Activated CD8-positive, alpha-beta memory T cell treated with anti-CD3 and anti-CD28 coated beads, Interleukin-2, amount 50 U/mL, for 24 hours (primary cell): Measurements from ENCODE around the gene YWHAE.
"Not testable (repeated sequence)": the region's sequence is repeated elsewhere in the genome, so short reads cannot be mapped to it uniquely, and the experiment has no call there.

Experiments used
- DNase-seq: peaks from one replicate; pipeline ENCODE4 v3.0.0-alpha.2; 2020; ENCODE audit errors: extremely low read depth

The YWHAE gene

DNA sequence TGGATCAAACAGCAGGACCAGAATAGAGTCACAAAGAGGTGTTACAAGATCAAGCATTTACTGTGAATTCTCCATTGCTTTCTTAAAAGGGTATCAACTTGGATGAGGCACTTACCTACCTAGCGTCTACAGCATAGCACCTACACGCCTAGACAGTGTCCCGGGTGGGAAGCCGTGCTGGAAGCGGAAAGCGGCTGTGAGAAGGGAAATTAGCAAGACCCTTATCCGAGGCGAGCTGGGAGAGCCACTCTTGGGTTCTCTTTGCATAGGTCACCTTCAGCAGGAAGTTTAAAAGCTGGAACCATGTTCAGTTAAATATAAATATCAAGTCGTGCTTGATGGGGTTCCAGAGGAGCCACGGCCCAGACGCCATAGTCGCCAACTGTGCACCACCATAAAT, 74.3 kb downstream of the YWHAE start:
- DNase-seq = no peak

DNA sequence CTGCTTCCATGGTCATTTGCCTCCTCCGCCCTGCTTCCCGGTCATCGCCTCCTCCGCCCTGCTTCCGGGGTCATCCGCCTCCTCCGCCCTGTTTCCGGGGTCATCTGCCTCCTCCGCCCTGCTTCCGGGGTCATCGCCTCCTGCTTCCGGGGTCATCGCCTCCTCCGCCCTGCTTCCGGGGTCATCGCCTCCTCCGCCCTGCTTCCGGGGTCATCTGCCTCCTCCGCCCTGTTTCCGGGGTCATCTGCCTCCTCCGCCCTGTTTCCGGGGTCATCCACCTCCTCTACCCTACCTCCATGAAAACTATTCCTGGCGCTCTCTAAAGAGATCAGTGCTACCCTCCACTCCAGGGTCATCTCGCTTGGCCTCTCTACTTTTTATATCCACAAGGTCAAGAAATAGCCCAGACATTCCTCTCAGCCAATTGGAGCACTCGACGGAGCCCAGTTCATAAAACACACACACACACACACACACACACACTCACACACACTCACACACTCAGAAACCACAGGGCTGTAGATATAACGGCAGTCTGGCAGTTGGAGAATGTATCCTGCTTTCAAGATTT, 75.7 kb downstream of the YWHAE start:
- DNase-seq = no peak

DNA sequence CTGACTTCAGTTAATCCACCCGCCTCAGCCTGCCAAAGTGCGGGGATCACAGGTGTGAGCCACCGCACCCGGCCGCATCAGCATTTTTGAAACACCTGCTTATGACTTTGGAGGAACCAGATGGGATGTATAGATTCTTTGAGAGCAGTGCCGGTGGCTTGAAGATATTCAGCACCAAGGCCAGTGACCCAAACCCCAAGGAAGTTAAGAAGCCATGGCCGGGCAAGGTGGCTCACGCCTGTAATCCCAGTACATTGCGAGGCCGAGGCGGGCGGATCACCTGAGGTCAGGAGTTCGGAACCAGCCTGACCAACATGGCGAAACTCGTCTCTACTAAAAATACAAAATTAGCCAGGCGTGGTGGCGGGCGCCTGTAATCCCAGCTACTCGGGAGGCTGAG, 76.7 kb downstream of the YWHAE start:
- no peak for DNase-seq

DNA sequence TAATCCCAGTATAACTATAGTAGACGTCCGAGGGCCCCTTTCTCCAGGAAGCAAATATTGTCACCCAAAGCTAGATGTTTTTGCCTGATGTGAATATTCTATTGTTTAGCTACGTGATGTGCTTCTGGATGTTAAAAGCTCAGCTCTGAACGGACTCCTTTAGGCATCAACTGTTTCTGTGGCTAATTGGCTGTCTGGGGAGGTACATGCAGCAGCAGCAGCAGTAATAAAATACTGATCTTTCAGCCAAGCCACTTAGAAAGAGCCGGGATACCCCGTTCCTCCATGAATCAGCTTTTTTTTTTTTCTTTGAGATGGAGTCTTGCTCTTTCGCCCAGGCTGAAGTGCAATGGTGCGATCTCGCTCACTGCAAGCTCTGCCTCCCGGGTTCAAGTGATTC, 77.5 kb downstream of the YWHAE start:
- no peak for DNase-seq

DNA sequence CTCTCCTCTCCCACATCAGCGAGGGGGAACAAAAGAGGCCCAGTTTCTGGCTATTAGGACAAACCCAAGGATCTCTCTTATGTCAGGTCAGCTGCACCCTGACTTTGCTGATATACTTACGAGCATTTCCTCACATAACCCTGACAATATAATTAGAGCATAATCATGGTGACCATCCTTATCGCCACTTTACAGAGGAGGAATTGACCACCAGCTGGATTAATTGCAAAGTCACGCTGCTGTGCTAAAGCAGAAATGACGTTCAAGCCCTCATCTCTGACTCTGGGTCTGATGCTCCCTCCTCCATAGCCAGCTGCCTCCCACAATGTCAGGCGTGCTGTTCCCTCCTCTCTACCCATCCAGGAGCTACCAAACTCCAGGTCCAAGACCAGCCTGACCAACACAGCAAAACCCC, 78.0 kb downstream of the YWHAE start:
- DNase-seq = no peak

DNA sequence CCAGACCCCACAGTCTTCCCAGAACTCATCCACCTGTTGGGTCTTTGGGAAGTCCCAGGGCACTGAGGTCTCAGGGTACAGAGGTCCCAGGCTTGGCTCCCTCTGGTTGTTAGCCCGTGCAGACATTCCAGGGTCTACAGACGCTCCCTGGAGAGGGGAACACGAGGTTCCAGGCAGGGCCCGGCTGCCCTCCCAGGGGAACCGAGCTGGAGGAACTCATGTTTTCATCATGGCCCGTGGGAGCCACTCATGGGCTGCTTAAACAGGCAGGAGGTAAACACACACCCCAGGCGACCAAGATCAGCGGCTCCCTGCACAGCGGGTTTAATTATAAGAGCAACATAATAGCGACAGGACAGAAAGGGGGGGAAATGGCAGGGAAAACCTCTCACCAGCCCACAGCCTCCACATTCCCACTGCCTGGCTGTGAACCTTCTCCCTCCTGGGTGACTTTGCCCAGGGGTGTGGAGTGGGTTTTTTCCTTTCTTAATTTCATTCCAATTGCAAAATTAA, 84.1 kb downstream of the YWHAE start:
- DNase-seq = no peak

DNA sequence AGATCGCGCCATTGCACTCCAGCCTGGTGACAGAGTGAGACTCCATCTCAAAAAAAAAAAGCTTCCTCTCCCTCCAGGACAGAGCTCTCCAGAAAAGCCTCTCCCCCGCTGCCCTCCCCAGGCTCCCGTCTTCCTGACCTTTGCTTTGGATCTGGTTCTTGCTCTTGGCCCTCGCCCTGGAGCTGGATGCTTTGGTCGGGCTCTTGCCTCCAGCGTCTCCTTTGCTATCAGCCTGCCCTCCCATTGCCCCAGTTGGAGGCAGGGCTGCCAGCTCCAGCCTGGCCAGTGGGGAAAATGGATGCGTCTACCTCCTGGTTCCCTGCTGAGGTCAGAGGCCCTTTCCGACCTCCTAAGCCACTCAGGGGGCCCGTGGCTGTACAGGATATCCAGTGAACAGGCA, 84.6 kb downstream of the YWHAE start:
- DNase-seq = no peak

DNA sequence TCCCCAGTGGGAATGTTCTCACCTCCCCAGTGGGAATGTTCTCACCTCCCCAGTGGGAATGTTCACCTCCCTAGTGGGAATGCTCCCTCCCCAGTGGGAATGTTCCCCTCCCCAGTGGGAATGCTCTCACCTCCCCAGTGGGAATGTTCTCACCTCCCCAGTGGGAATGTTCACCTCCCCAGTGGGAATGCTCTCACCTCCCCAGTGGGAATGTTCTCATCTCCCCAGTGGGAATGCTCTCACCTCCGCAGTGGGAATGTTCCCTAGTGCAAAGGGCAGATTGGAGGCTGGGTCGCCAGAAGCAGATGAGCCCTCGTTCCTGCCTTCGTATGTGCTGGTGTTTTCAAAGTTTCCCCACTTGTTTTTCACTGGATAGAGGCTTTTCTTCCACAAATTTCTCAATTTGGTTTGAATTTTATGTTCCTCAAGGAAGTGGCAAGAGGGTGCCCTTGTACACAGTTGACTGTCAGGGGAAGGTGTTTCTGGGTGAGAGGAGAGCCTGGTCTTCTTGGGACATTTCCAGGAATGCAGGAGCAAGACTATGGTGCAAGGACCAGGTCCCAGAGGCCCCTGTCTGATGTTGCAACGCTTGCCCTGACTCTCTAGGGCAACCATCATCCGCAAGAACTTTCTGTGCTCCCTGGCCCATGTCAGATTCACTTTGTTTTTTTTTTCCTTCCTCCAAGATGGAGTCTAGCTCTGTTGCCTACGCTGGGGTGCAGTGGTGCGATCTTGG, 86.6 kb downstream of the YWHAE start:
- DNase-seq = no peak

DNA sequence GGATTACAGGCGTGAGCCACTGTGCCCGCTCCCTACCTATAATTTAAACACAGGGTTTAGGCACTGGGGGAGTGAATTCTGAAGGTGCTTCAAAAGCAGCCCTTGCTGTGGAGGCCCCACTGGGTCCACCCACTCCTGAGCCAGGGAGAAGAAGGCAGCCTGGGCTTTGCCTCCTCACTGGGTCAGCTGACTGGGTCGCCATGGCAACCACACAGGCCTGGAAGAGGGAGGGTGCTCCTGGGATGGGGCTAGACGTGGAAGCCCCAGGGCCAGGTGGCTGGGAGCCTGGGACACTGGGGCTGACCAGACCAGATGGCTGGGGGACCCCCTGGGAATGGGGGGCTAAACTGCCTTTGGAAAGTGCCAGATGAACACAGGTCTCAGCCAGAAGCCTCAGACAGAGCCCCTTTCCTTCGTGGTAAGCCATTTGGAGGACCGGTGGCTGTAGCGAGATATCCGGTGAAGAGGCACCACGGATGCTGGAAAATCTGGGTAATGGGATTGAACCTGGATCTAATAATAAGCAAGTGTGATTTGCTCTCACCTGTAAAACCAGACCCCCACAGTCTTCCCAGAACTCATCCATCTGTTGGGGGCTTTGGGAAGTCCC, 87.7 kb downstream of the YWHAE start:
- DNase-seq = no peak

DNA sequence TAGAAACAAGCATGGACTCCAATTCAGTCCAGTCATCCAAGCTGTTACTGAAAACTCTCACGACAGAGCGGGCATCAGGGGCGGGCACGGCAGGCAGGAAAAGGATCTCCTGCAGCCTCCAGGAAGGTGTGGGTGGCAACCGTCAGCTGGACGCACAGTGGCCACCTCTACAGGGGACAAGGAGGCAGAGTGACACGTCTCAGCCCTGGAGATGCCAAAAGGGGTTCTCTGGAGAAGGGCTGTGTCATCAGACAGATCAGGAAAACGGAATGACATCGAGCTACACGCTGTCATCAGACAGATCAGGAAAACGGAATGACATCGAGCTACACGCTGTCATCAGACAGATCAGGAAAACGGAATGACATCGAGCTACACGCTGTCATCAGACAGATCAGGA, 92.2 kb downstream of the YWHAE start:
- not testable (repeated sequence) for DNase-seq

DNA sequence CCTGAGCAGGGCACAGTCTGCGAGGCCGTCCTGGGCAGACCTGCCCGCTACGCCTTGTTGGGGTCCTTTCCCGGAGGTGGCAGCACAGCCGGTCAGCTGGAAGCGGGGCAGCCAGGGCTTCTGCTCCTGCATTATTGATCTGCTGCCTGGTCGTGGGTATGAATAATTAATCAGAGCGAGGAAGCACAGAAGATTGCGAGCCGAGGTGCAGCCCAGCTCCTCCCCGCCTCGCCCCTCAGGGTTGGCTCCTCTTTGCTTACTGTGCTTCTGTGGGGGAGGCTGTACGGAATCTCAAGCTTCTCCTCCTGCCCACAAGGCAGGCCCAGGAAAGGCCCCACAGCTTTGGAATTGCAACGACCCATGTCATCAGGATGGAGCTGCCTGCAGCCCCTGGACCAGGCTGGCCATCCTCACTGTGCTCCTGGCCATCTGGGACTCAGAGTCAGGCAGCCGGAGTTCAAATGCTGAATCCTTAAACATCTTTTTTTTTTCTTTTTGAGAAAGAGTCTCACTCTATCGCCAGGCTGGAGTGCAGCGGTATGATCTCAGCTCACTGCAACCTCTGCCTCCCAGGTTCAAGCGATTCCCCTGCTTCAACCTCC, 95.0 kb downstream of the YWHAE start:
- DNase-seq = no peak

DNA sequence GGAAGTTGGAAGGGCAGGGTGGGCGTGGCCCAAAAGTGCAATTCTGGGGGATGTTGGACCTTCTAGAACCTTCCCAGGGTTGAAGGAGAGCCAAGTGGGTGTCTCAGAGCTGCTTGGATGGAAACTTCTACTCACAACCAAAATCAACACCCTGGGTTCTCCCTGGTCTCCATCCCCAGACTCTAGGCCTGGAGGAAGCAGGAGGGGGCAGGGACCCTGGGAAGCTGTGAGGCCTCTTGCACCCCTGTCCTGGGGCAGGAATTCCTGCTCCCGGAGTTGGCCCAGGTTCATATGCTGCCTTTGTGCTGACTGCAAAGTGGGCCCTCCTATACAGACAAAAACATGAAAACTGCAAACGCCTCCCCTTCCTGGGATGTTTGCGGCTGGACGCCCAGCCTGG, 95.5 kb downstream of the YWHAE start:
- DNase-seq = no peak

DNA sequence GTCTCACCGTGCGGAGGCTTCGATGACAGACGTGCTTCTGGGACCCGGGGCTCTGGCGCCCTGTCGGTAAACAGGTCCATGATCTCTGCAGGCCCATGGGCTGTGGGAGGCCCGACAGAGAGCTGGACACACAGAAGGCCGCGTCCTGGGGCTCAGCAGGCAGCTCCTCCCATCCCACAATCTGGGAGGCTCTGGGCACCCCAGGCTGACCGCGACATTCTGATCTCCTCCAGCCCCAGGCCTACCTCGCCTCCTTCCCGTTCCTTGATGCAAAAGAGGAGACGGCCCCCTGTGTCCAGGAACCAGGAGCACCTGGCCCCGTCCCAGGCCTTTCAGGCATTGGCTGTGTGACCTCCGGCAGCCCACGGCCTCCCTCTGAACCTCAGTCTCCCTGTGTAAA, 97.3 kb downstream of the YWHAE start:
- DNase-seq = no peak

DNA sequence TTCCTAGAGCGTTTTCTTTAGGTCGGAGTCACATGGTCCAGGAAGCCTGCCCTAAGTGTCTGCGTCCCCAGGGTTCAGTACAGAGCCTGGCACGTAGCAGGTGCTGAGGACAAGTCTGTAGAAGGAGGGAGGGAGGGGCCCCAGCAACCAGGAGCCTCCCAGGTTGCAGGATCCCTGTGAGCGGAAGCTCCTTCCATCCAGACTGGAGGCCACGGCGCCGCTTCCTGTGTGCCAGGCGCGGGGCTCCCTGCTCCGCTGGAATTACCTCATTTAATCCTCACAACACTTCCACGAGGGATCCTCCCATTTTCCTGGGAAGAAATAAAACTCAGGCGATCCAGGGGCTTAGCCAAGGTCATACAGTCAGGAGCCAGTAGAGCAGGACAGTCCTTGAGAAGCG, 98.5 kb downstream of the YWHAE start:
- DNase-seq = no peak

DNA sequence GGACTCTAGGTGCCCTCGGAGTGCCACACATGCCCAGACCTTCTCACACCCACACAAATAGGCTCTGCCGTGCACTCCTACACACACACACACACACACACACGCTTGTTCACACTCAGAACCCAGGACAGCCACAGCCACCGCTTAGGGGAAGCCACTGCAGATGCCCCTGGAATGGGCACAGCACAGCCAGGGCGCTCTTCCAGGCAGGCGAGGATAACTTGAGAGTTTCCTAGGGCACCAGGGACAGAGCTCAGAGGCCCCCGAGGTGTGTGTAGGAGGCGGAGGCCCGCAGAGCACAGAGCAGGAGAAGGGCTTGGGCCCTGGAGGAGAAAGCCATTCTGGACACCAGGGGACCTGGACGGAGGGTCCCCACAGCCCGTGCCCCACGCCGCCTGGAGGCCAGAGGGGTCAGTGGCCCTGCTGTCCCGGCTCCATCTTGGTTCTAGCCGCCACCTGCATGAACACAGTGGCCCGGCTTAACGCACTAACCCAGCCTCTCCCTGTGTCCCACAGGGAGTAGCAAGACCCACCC, 99.6 kb downstream of the YWHAE start:
- DNase-seq = no peak

DNA sequence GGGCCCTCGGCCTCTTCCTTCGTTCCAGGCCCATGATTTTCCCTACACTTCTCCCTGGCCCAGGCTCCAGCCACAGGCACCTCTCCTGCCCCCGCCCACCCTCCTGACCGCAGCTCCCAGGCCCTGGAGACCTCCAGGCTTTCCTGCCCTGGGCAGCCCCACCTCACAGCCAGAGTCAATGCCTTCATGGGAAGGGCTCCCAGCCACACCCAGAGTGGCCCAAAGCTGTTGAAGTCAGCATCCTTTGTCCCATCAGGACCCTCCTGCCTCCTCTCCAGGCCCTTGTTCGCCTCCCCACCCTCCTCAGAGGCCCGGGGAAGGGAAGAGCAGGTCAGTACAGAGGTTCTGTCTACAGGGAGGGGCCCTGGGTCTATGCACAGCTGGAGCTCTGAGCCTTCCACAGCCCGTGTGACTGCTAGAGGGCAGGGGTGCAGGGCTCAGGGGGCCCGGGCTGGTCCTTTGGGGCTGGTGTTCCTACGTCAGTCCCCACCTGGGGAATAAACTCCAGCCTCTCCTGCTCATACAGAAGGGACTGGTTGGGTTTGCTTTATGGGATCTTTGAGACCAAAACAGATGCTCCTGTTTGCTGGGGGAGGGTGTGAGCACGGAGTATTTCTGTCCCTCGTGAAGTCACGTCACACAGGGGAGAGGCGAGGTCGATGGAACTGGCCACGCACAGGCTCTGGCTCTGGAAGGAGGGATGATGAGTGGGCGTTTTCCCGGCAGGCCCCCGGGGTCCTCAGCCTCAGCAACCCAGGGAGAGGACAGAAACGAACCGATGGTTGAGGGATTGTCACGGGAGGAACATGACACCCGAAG, 100.3 kb downstream of the YWHAE start:
- no peak for DNase-seq

DNA sequence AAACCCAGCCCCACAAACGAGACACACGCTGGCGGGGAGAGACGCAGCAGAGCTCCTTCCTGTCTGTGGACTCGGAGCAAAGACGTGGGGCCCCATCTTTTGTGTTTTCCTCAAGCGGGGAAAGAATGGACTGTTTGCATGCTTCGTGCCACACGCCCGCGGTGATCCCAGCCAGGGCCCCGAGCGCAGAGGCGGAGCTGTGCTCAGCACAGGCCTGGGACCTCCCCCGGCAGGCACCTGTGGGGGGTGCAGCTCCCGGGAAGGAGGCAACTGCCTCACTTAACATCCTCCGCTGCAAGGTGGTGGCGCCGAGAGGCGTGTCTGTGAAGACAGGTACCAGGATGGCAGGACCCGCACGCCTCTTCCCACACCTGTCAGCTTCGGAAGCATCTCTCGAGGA, 101.4 kb downstream of the YWHAE start:
- no peak for DNase-seq
